HEK293T (cell line): ENCODE data around the gene MYH10.

Source experiments
- BHLHE40 ChIP-seq: fragments of 450-650 bp; IDR thresholded peaks from 2 replicates; pipeline ENCODE4 v1.6.1; 2016; ENCODE audit warnings: mild to moderate bottlenecking, moderate library complexity, borderline replicate concordance
- ELF4 ChIP-seq: fragments of 450-650 bp; IDR thresholded peaks from 2 replicates; pipeline ENCODE4 v1.6.1; 2017; ENCODE audit warnings: antibody characterized with exemption
- FOXA1 ChIP-seq: fragments of 450-650 bp; IDR thresholded peaks from 2 replicates; pipeline ENCODE4 v1.6.1; 2016; ENCODE audit warnings: mild to moderate bottlenecking
- FOXK2 ChIP-seq: fragments of 450-650 bp; IDR thresholded peaks from 2 replicates; pipeline ENCODE4 v1.6.1; 2016; ENCODE audit warnings: mild to moderate bottlenecking
- FOXM1 ChIP-seq: fragments of 450-650 bp; IDR thresholded peaks from 2 replicates; pipeline ENCODE4 v1.6.1; 2017; ENCODE audit warnings: mild to moderate bottlenecking, borderline replicate concordance
- HDGF ChIP-seq: fragments of 450-650 bp; IDR thresholded peaks from 2 replicates; pipeline ENCODE4 v1.6.1; 2017; ENCODE audit warnings: antibody characterized with exemption, borderline replicate concordance
- L3MBTL2 ChIP-seq: fragments of 450-650 bp; conservative IDR thresholded peaks from 2 replicates; pipeline ENCODE4 v1.6.1; 2016; ENCODE audit warnings: mild to moderate bottlenecking
- LEF1 ChIP-seq: fragments of 450-650 bp; IDR thresholded peaks from 2 replicates; pipeline ENCODE4 v1.6.1; 2017; ENCODE audit warnings: mild to moderate bottlenecking, borderline replicate concordance
- NFRKB ChIP-seq: fragments of 450-650 bp; IDR thresholded peaks from 2 replicates; pipeline ENCODE4 v1.6.1; 2016; ENCODE audit warnings: mild to moderate bottlenecking, moderate library complexity
- SP1 ChIP-seq: fragments of 450-650 bp; IDR thresholded peaks from 2 replicates; pipeline ENCODE4 v1.6.1; 2017
- SUZ12 ChIP-seq: fragments of 450-650 bp; IDR thresholded peaks from 2 replicates; pipeline ENCODE4 v1.6.1; 2016; ENCODE audit warnings: mild to moderate bottlenecking
- TARDBP ChIP-seq: fragments of 450-650 bp; IDR thresholded peaks from 2 replicates; pipeline ENCODE4 v1.6.1; 2016
- ZNF384 ChIP-seq: fragments of 450-650 bp; IDR thresholded peaks from 2 replicates; pipeline ENCODE4 v1.6.1; 2016
- TF ChIP-seq, protein P1 (sequence below): fragments of 450-650 bp; IDR thresholded peaks from 2 replicates; pipeline ENCODE4 v1.6.1; 2016

DNA sequence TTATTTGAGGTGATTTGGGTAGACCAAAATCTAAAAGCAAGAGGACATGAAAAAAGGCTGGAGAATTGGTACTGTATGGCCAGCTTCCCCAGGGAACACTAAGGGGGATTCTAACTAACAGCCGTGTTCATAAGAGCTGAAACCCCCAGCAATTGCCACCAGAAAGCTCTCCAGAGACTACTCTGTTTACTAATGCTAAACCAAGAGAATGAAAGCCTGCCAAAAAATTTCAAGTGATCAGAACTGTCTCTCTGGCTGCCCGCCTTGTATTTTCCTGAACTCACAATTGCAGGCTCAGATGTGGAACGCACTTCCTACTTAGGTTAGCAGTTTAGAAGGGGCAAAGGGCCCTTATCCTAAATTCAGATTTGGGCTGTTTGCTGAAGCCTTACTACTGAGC, 24.1 kb downstream of the MYH10 start:
- no peak for TF ChIP-seq L3MBTL2
- TF ChIP-seq LEF1 = no peak
- TF ChIP-seq BHLHE40 = no peak
- TF ChIP-seq, protein P1, sequence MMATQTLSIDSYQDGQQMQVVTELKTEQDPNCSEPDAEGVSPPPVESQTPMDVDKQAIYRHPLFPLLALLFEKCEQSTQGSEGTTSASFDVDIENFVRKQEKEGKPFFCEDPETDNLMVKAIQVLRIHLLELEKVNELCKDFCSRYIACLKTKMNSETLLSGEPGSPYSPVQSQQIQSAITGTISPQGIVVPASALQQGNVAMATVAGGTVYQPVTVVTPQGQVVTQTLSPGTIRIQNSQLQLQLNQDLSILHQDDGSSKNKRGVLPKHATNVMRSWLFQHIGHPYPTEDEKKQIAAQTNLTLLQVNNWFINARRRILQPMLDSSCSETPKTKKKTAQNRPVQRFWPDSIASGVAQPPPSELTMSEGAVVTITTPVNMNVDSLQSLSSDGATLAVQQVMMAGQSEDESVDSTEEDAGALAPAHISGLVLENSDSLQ = no peak
- TF ChIP-seq FOXA1 = no peak
- TF ChIP-seq HDGF = no peak
- TF ChIP-seq FOXM1 = no peak
- TF ChIP-seq SUZ12 = no peak
- TF ChIP-seq SP1 = no peak
- TF ChIP-seq ZNF384 = no peak
- TF ChIP-seq FOXK2 = no peak
- TF ChIP-seq ELF4 = no peak
- TF ChIP-seq TARDBP = no peak
- TF ChIP-seq NFRKB = no peak
